Measurements from ENCODE around the gene TFPI2.

GRCh38 chr7:93835702-93836101 is 54.9 kb downstream of the TFPI2 start:
- TF ChIP-seq, protein P1, sequence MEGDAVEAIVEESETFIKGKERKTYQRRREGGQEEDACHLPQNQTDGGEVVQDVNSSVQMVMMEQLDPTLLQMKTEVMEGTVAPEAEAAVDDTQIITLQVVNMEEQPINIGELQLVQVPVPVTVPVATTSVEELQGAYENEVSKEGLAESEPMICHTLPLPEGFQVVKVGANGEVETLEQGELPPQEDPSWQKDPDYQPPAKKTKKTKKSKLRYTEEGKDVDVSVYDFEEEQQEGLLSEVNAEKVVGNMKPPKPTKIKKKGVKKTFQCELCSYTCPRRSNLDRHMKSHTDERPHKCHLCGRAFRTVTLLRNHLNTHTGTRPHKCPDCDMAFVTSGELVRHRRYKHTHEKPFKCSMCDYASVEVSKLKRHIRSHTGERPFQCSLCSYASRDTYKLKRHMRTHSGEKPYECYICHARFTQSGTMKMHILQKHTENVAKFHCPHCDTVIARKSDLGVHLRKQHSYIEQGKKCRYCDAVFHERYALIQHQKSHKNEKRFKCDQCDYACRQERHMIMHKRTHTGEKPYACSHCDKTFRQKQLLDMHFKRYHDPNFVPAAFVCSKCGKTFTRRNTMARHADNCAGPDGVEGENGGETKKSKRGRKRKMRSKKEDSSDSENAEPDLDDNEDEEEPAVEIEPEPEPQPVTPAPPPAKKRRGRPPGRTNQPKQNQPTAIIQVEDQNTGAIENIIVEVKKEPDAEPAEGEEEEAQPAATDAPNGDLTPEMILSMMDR (IDR thresholded peaks at IDR 0.05 in 8 of 11, conservative IDR thresholded peaks at IDR 0.05 in 3 of 11): no peak
- TF ChIP-seq POLR2AphosphoS5 (IDR thresholded peaks at IDR 0.05): no peak

Data from spleen (tissue), 7 donors.